Activated naive CD4-positive, alpha-beta T cell treated with anti-CD3 and anti-CD28 coated beads, Interleukin-2, amount 50 U/mL, for 24 hours (primary cell): ENCODE measurements around the gene INAFM2.

ENCODE experiments used
- H3K27ac Mint-ChIP-seq: one replicate; pipeline ENCODE4 v1.8.0; 2021; ENCODE audit warnings: mild to moderate bottlenecking, mixed read lengths
- H3K27me3 Mint-ChIP-seq: one replicate; pipeline ENCODE4 v1.8.0; 2021; ENCODE audit warnings: mixed read lengths
- H3K36me3 Mint-ChIP-seq: one replicate; pipeline ENCODE4 v1.8.0; 2021; ENCODE audit warnings: mixed read lengths
- H3K4me1 Mint-ChIP-seq: one replicate; pipeline ENCODE4 v1.8.0; 2021; ENCODE audit warnings: mixed read lengths
- H3K4me3 Mint-ChIP-seq: one replicate; pipeline ENCODE4 v1.8.0; 2021; ENCODE audit warnings: mild to moderate bottlenecking, mixed read lengths
- H3K9me3 Mint-ChIP-seq: one replicate; pipeline ENCODE4 v1.8.0; 2021; ENCODE audit warnings: mixed read lengths

Gene INAFM2

GRCh38 chr15:40366457-40367370, 43.2 kb downstream of the INAFM2 start:
- no peaks in the 10 kb centered on the region for H3K27me3 Mint-ChIP-seq
- peaks cover 29% of the 10 kb centered on the region for H3K4me1 Mint-ChIP-seq
- no peaks in the 10 kb centered on the region for H3K9me3 Mint-ChIP-seq
- no peak overlapping the region for H3K27ac Mint-ChIP-seq
- peak overlapping the region; percentile 86 for H3K4me3 Mint-ChIP-seq
- no peaks in the 10 kb centered on the region for H3K36me3 Mint-ChIP-seq

DNA sequence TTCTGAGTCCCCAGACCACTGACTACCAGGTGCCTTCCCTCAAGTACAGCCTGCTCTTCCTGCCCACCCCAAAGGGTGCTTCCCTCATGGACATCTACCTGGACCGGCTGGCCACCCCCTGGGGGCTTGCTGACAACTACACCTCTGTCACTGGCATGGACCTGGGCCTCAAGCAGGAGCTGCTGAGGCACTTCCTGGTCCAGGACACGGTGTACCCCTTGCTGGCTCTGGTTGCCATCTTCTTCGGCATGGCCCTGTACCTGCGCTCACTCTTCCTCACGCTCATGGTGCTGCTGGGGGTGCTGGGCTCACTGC, 43.8 kb downstream of the INAFM2 start:
- Mint-ChIP-seq H3K27me3 (no peaks in the 10 kb centered on the region), H3K36me3 (no peaks in the 10 kb centered on the region), H3K27ac (no peak overlapping the region), H3K4me3 (peak overlapping the region; percentile 86), H3K4me1 (peaks cover 29% of the 10 kb centered on the region), H3K9me3 (no peaks in the 10 kb centered on the region)

DNA sequence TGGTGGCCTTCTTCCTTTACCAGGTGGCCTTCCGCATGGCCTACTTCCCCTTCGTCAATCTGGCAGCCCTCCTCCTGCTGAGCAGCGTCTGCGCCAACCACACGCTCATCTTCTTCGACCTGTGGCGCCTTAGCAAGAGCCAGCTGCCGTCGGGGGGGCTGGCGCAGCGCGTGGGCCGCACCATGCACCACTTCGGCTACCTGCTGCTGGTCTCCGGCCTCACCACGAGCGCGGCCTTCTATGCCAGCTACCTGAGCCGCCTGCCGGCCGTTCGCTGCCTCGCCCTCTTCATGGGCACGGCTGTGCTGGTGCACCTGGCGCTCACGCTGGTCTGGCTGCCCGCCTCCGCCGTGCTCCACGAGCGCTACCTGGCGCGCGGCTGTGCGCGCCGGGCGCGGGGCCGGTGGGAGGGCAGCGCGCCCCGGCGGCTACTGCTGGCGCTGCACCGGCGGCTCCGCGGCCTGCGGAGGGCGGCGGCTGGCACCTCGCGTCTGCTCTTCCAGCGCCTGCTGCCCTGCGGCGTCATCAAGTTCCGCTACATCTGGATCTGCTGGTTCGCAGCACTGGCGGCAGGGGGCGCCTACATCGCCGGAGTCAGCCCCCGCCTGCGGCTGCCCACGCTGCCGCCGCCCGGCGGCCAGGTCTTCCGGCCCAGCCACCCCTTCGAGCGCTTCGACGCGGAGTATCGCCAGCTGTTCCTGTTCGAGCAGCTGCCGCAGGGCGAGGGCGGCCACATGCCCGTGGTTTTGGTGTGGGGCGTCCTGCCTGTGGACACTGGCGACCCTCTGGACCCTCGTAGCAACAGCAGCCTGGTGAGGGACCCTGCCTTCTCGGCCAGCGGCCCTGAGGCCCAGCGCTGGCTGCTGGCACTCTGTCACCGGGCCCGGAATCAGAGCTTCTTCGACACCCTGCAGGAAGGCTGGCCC, 44.5 kb downstream of the INAFM2 start:
- Mint-ChIP-seq H3K36me3 (no peaks in the 10 kb centered on the region), H3K9me3 (no peaks in the 10 kb centered on the region), H3K27me3 (no peaks in the 10 kb centered on the region), H3K4me3 (peak overlapping the region; percentile 86), H3K4me1 (peaks cover 29% of the 10 kb centered on the region), H3K27ac (peak overlapping the region; percentile 65)

DNA sequence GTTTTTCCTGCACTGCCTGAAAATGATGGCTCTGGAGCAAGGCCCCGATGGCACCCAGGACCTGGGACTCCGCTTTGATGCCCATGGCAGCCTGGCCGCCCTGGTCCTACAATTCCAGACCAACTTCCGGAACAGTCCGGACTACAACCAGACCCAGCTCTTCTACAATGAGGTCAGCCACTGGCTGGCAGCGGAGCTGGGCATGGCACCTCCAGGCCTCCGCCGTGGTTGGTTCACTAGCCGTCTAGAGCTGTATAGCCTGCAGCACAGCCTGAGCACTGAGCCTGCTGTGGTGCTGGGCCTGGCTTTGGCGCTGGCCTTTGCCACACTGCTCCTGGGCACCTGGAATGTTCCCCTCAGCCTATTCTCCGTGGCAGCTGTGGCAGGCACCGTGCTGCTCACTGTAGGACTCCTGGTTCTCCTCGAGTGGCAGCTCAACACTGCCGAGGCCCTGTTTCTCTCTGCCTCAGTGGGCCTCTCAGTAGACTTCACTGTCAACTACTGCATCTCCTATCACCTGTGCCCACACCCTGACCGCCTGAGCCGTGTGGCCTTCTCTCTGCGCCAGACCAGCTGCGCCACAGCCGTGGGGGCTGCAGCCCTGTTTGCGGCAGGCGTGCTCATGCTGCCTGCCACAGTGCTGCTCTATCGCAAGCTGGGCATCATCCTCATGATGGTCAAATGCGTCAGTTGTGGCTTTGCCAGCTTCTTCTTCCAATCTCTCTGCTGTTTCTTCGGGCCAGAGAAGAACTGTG, 45.4 kb downstream of the INAFM2 start:
- H3K27ac Mint-ChIP-seq = no peak overlapping the region
- no peaks in the 10 kb centered on the region for H3K36me3 Mint-ChIP-seq
- H3K9me3 Mint-ChIP-seq = no peaks in the 10 kb centered on the region
- H3K4me1 Mint-ChIP-seq = peaks cover 29% of the 10 kb centered on the region
- peak overlapping the region; percentile 74 for H3K4me3 Mint-ChIP-seq
- H3K27me3 Mint-ChIP-seq = no peaks in the 10 kb centered on the region

GRCh38 chr15:40369474-40369869, 46.0 kb downstream of the INAFM2 start:
- Mint-ChIP-seq H3K27me3 (no peaks in the 10 kb centered on the region), H3K4me1 (peaks cover 29% of the 10 kb centered on the region), H3K36me3 (no peaks in the 10 kb centered on the region), H3K4me3 (peak overlapping the region; percentile 74), H3K27ac (no peak overlapping the region), H3K9me3 (no peaks in the 10 kb centered on the region)

- Mint-ChIP-seq H3K4me1 (peaks cover 29% of the 10 kb centered on the region), H3K9me3 (no peaks in the 10 kb centered on the region), H3K36me3 (no peaks in the 10 kb centered on the region), H3K27me3 (no peaks in the 10 kb centered on the region), H3K4me3 (no peak overlapping the region), H3K27ac (no peak overlapping the region)
Observed at GRCh38 chr15:40369971-40370370, 46.5 kb downstream of the INAFM2 start.

DNA sequence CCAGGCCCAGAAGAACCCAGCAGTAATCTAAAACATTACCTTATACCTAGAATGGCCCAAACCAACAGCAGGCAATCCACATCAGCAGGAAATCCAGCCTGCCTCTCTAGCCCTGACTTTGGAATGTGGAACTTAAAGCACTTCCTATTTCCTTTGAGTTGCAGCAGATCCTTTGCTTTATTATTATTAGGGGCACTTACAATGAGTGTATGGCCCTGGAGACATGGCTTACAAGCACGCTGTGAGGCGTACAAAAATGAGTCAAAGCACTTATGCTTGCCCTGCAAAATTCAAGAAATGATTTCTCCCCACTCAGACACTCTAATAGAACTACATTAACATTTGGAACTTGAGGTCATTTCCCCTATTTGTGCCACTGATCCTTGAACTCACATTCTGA, 49.5 kb downstream of the INAFM2 start:
- H3K9me3 Mint-ChIP-seq = no peaks in the 10 kb centered on the region
- H3K27me3 Mint-ChIP-seq = no peaks in the 10 kb centered on the region
- H3K4me3 Mint-ChIP-seq = no peak overlapping the region
- H3K4me1 Mint-ChIP-seq = peaks cover 4% of the 10 kb centered on the region
- no peak overlapping the region for H3K27ac Mint-ChIP-seq
- H3K36me3 Mint-ChIP-seq = no peaks in the 10 kb centered on the region
